Activated effector memory CD4-positive, alpha-beta T cell treated with Interleukin-2 at 50 U/mL for 16 hours (primary cell): Measurements from ENCODE around the gene IGF1.
A peak's percentile ranks its signal among the peaks of the same experiment; 100 is the strongest.

Experiments
- DNase-seq: peaks from one replicate; pipeline ENCODE4 v3.0.0-alpha.2; 2020

The IGF1 gene

GRCh38 chr12:102487226-102487625, 6.9 kb upstream of the IGF1 start:
- no peak for DNase-seq

DNA sequence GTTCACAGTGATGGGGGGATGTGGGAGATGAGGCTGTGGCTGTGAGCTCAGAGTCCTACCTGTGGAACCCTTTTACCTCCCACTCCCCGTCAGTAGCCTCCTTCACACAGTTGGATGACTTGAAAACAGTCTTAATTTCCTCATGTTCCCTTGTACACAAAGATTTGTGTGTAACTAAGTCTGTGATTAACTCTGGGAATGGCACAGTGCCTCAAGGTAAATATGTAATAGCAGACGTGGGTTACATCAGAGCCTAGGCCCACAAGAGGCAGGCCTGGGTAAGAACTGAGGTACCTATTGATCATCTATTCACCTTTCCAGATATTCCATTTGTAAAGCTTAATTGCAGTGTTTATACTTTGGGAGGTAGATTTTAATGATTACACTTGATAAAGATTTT, 5.8 kb upstream of the IGF1 start:
- DNase-seq: no peak

GRCh38 chr12:102484428-102484958, 4.1 kb upstream of the IGF1 start:
- DNase-seq: peak; percentile 20

- DNase-seq: no peak
These were observed 3.7 kb upstream of the IGF1 start for GRCh38 chr12:102484017-102484416.

GRCh38 chr12:102483466-102483865, 3.1 kb upstream of the IGF1 start:
- no peak for DNase-seq

GRCh38 chr12:102481705-102482425, 1.5 kb upstream of the IGF1 start:
- no peak for DNase-seq

DNA sequence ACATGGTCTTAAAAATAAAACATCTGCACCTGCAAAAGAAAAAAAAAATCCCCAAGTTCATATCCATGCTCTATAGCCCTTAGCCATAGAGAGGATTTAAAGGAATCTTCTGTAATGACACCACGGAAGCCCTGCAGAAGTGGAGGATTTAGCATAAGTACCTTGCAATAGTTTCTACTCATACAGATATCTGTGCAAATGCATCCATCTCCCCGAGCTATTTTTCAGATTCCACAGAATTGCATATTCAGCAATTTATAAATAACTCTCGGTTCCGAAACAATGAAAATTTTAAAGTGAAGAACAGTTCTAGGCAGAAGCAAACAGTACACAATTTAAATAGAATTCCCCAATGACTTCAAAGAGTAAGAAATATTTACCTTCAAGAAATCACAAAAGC, 424 bp downstream of the IGF1 start:
- no peak for DNase-seq

- no peak for DNase-seq
These were observed 1.1 kb downstream of the IGF1 start for GRCh38 chr12:102479099-102479885.

GRCh38 chr12:102478405-102479098, 1.8 kb downstream of the IGF1 start:
- DNase-seq: no peak

DNA sequence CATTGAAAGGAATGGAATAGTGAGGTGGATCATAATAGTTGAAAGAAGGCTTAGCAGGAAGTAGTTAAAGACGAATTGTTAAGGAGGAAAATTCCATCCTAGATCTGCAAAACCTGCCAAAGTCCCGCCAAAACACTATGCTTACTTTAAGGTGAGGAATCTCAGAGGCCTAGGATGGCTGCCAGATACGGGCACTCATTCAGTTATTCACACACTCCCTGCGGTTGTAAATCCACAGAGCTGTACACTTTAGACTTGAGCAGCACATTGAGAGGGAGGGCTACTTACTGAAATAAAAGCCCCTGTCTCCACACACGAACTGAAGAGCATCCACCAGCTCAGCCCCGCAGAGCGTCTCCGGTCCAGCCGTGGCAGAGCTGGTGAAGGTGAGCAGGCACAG, 5.0 kb downstream of the IGF1 start:
- DNase-seq: no peak

DNA sequence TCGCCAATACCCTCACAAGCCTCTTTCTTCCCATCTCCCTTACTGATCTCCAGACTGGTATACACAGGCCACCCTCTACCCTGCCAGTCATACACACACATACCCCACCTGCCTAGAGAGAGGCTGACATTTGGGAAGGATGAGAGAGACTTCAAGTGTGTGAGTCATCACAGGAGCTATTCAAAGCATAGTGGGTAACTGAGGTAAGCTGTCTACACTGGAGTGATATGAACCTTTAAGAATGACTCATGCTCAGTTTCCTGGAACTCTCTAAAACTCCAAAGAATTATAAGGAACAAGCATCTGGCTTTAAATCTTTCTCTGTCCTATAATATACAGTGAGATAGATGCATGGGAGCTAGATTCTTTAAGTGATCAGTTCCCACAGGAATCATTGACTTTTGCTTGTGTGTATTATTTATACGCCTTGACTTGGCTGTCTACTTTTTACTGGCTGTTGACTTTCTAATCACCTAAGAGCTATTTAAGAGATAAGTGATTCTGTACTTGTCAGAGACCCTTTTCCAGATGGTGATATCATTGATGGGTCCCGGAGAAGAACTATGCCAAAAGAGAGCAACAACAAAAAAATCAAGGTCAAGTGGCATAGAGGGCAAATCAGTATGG, 5.8 kb downstream of the IGF1 start:
- no peak for DNase-seq

GRCh38 chr12:102472496-102472895, 7.9 kb downstream of the IGF1 start:
- no peak for DNase-seq

DNA sequence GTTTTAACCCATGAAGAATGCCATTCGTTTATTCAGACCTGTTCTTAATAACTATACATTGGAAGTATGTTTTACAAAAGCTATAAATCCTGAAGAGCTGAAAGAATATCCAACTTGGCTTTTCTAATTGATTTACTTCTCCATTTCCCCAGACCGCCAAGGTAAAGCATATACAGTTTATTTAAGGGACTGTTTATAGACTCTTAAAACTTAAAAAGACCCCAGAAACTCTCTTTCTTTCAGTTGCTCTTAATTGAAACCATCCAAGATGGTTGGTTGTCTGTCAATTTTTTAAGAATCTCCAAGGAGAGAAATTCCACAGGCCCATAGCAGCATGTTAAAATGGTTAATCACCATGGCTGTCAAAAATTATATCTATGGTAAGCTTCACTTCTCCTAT, 8.8 kb downstream of the IGF1 start:
- DNase-seq: no peak

- no peak for DNase-seq
These were observed 9.4 kb downstream of the IGF1 start for GRCh38 chr12:102470945-102471344.

- DNase-seq: no peak
These were observed 12.0 kb downstream of the IGF1 start for GRCh38 chr12:102468261-102468915.

DNA sequence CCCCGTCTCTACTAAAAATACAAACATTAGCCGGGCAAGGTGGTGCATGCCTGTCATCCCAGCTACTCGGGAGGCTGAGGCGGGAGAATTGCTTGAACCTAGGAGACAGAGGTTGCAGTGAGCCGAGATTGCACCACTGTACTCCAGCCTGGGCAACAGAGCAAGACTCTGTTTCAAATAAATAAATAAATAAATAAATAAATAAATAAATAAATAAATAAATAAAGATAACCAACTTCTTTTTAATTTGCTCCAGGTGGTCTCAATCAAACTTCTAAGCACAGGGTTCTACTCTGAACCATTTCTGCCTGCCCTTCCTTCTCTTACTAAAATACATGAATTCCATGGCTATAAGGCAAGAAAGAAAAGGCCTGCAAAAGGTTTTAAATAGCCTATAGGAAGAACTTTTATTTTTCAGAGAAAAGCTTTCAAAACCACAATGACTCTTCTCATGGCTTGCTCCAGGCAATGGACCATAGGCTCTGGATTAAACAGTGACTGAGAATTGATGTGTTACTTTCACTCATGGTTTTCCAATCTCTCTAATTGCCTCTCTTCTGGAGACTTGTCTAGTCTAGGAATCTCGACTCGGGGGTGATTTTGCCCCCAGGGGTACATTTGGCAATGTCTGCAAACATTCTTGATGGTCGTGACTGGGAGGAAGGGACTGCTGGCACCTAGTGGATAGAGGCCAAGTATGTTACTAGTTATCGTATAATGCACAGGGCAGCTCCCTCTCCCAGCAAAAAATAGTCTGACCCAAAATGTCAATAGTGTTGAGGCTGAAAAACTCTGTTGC, 14.4 kb downstream of the IGF1 start:
- no peak for DNase-seq

GRCh38 chr12:102463659-102464249, 16.6 kb downstream of the IGF1 start:
- DNase-seq: no peak

DNA sequence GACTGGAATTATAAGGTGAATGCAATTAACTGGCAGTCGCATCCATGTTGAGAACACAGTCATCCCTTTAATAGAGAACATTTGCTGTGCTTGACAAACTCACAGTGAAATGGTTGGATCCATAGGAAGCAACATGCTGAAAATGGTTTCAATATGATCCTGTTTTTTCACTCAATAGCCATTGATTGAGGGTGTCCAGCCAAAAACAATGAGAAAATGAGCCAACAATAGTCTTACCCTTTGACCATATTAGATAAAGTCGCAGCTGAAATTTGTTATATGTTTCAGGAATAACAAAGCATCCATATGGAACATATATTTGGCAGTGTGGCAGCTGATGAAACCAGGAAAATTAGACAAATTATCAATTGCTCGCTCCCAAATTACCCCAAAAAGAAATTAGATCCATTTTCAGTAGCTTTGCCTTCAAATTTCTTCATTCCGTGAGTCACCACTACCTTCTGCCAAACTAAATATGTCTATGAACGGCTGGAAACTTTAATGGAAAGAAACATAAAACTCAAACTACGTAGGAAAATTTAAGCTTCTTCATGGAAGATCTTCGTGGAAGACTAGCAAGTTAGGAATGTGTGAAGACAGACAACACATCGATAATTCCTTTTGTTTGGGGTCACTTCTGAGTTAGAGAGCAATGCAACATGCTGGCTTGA, 17.4 kb downstream of the IGF1 start:
- no peak for DNase-seq

DNA sequence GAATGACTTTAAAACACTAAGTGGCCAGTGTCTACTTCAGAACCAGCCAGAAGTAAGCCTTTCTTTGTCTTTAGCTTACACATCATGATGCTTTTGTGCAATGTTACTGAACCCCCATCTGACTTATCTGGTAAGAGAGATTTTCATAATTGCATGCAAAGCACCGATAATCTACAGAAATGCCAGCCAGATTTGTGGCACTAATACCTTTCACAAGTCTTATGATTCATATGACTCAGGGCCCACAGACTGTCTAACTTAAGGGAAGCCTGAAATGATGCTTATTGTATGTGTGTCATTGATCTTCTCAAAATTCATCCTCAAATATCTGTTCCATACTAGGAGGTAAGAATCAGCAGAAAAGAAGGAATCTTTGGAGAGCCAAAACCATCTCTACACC, 18.0 kb downstream of the IGF1 start:
- no peak for DNase-seq

DNA sequence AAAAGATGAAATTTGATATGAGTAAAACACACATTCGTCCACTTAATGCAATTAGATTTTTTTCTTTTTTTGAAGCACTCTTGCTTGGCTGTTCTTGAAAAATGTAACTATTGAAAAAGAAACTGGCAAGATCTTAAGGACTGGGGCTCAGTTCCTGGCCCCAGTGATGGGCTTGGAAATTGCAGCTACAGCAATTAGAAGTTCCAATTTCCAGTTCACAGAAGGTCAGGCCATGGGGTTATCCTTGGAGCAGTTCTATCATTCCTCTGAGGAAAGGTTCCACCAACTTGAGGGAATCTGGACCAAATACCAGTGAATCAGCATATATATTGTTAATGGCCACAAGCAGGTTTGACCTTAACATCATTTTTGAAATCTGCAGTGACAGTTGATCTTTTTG, 18.9 kb downstream of the IGF1 start:
- DNase-seq: no peak

- no peak for DNase-seq
These were observed 21.0 kb downstream of the IGF1 start for GRCh38 chr12:102459314-102459713.
